IMR-90 (cell line): ENCODE data around the gene MRAP2. TPM values are rescaled to one million over a fixed set of nuclear protein-coding genes. Genes with fewer than 3 reads are reported as not detected.

ENCODE experiments used
- ATAC-seq: fragments of 200-7000 bp; cut with Tn5 transposase; 2 replicates; pipeline ENCODE4 v1.9.1; 2020; ENCODE audit warnings: low read depth, mild to moderate bottlenecking, moderate library complexity
- BruUV-seq: library from RNA; stranded (reverse); fragments of 400-500 nt; replicated peaks from 2 replicates; lab custom pipeline; 2021; lab: Mats Ljungman, UMichigan
- CTCF ChIA-PET: fragments of 300-600 bp; formaldehyde crosslinking; extraction: SDS; loops from one replicate; lab custom pipeline; 2021; ENCODE audit warnings: antibody characterized with exemption; lab: Yijun Ruan, JAX
- POLR2A ChIA-PET: fragments of 300-600 bp; sonication (Branson Sonifier 250); formaldehyde crosslinking; loops from one replicate; lab custom pipeline; 2022; ENCODE audit warnings: antibody characterized with exemption; ENCODE audit not compliant: unreplicated experiment; lab: Charles Lee
- DNase-seq: peaks from one replicate; pipeline ENCODE4 v3.0.0; 2013
- H2AFZ ChIP-seq: replicated peaks from 2 replicates; pipeline ENCODE3; 2013; ENCODE audit warnings: low read length, mild to moderate bottlenecking; ENCODE audit not compliant: poor library complexity
- H2AK5ac ChIP-seq: 2 replicates; pipeline ENCODE4 v1.6.1; 2013; ENCODE audit warnings: low read depth, low read length, inconsistent platforms
- H2AK9ac ChIP-seq: replicated peaks from 2 replicates; pipeline ENCODE3; 2013; ENCODE audit warnings: mild to moderate bottlenecking, low read depth, low read length, moderate library complexity; ENCODE audit not compliant: poor library complexity
- H2BK120ac ChIP-seq: 2 replicates; pipeline ENCODE4 v1.6.1; 2013; ENCODE audit warnings: low read depth, low read length, inconsistent platforms
- H2BK15ac ChIP-seq: 3 replicates; pipeline ENCODE4 v1.6.1; 2013; ENCODE audit warnings: low read depth, low read length, inconsistent platforms
- H2BK20ac ChIP-seq: 2 replicates; pipeline ENCODE4 v1.6.1; 2013; ENCODE audit warnings: low read depth, mild to moderate bottlenecking, inconsistent platforms, low read length, moderate library complexity
- H2BK5ac ChIP-seq: 2 replicates; pipeline ENCODE4 v1.6.1; 2013; ENCODE audit warnings: mild to moderate bottlenecking, low read depth, low read length, inconsistent platforms; ENCODE audit not compliant: poor library complexity, severe bottlenecking
- H3K14ac ChIP-seq: replicated peaks from 2 replicates; pipeline ENCODE4 v1.6.1; 2013; ENCODE audit warnings: low read depth, low read length, inconsistent platforms
- H3K18ac ChIP-seq: 2 replicates; pipeline ENCODE4 v1.6.1; 2013; ENCODE audit warnings: low read depth, low read length, control low read depth
- H3K23ac ChIP-seq: 2 replicates; pipeline ENCODE4 v1.6.1; 2013; ENCODE audit warnings: low read depth, low read length, inconsistent platforms
- H3K27ac ChIP-seq: 2 replicates; pipeline ENCODE4 v1.5.1; 2013; ENCODE audit warnings: mild to moderate bottlenecking, control low read depth, low read length; ENCODE audit not compliant: insufficient read depth
- H3K27me3 ChIP-seq: 2 replicates; pipeline ENCODE4 v1.6.1; 2013; ENCODE audit warnings: low read length; ENCODE audit not compliant: control insufficient read depth, insufficient read depth
- H3K36me3 ChIP-seq: 2 replicates; pipeline ENCODE4 v1.6.1; 2013; ENCODE audit warnings: low read length, mixed read lengths; ENCODE audit not compliant: control insufficient read depth, insufficient read depth
- H3K4ac ChIP-seq: 2 replicates; pipeline ENCODE4 v1.6.1; 2013; ENCODE audit warnings: low read depth, low read length, inconsistent platforms
- H3K4me1 ChIP-seq: 2 replicates; pipeline ENCODE4 v1.6.1; 2013; ENCODE audit warnings: low read length, mixed read lengths; ENCODE audit not compliant: control insufficient read depth, insufficient read depth
- H3K4me2 ChIP-seq: 2 replicates; pipeline ENCODE4 v1.6.1; 2013; ENCODE audit warnings: low read depth, mild to moderate bottlenecking, control low read depth, low read length, moderate library complexity
- H3K4me3 ChIP-seq: 2 replicates; pipeline ENCODE4 v1.5.1; 2013; ENCODE audit warnings: low read depth, mild to moderate bottlenecking, control low read depth, low read length, moderate library complexity; ENCODE audit not compliant: insufficient read depth
- H3K56ac ChIP-seq: 2 replicates; pipeline ENCODE4 v1.6.1; 2013; ENCODE audit warnings: low read length, inconsistent platforms; ENCODE audit not compliant: insufficient read depth; ENCODE audit errors: extremely low read depth
- H3K79me1 ChIP-seq, 2 experiments: 2 replicates each; pipeline ENCODE4 v1.6.1; 2013; ENCODE audit warnings: low read length in 2 of 2, inconsistent platforms in 1 of 2, low read depth in 1 of 2
- H3K9ac ChIP-seq: 2 replicates; pipeline ENCODE4 v1.6.1; 2013; ENCODE audit warnings: low read depth, low read length, control low read depth
- H3K9me1 ChIP-seq: 2 replicates; pipeline ENCODE4 v1.6.1; 2013; ENCODE audit warnings: low read length, inconsistent platforms; ENCODE audit not compliant: insufficient read depth
- H3K9me3 ChIP-seq: 2 replicates; pipeline ENCODE4 v1.6.1; 2013; ENCODE audit warnings: low read length; ENCODE audit not compliant: control insufficient read depth, insufficient read depth
- H4K20me1 ChIP-seq: 2 replicates; pipeline ENCODE4 v1.6.1; 2013; ENCODE audit warnings: low read length, inconsistent platforms; ENCODE audit not compliant: insufficient read depth
- H4K5ac ChIP-seq: 2 replicates; pipeline ENCODE4 v1.6.1; 2013; ENCODE audit warnings: mild to moderate bottlenecking, low read depth, low read length, control low read depth
- H4K8ac ChIP-seq, 2 experiments: 2 replicates each; pipeline ENCODE4 v1.6.1; 2013; ENCODE audit warnings: low read depth in 2 of 2, low read length in 2 of 2, control low read depth in 1 of 2, inconsistent platforms in 1 of 2
- H4K91ac ChIP-seq: 2 replicates; pipeline ENCODE4 v1.6.1; 2013; ENCODE audit warnings: low read depth, low read length, inconsistent platforms; ENCODE audit not compliant: insufficient read depth
- CEBPB ChIP-seq: IDR thresholded peaks from 2 replicates; pipeline ENCODE4 v1.6.1; 2012; ENCODE audit warnings: low read depth, low read length, improper control_type of control experiment
- CHD1 ChIP-seq: IDR thresholded peaks from 2 replicates; pipeline ENCODE4 v1.6.1; 2012; ENCODE audit warnings: low read depth, low read length, improper control_type of control experiment
- FOS ChIP-seq: fragments of 150-350 bp; IDR thresholded peaks from 2 replicates; pipeline ENCODE4 v1.6.1; 2016; ENCODE audit warnings: low read depth, low read length
- MAZ ChIP-seq: IDR thresholded peaks from 2 replicates; pipeline ENCODE4 v1.6.1; 2012; ENCODE audit warnings: low read depth, mild to moderate bottlenecking, low read length, improper control_type of control experiment, moderate library complexity, borderline replicate concordance
- MXI1 ChIP-seq: IDR thresholded peaks from 2 replicates; pipeline ENCODE4 v1.6.1; 2012; ENCODE audit warnings: low read depth, mild to moderate bottlenecking, low read length, moderate library complexity, borderline replicate concordance
- NFE2L2 ChIP-seq: fragments of 150-350 bp; IDR thresholded peaks from 2 replicates; pipeline ENCODE4 v1.6.1; 2016; ENCODE audit warnings: low read depth, mild to moderate bottlenecking, low read length
- POLR2A ChIP-seq: IDR thresholded peaks from 2 replicates; pipeline ENCODE4 v1.6.1; 2012; ENCODE audit warnings: mild to moderate bottlenecking, low read depth, low read length
- RAD21 ChIP-seq: IDR thresholded peaks from 2 replicates; pipeline ENCODE4 v1.6.1; 2012; ENCODE audit warnings: low read length, improper control_type of control experiment
- RCOR1 ChIP-seq: IDR thresholded peaks from 2 replicates; pipeline ENCODE4 v1.6.1; 2012; ENCODE audit warnings: mild to moderate bottlenecking, low read length, improper control_type of control experiment; ENCODE audit not compliant: insufficient replicate concordance
- RFX5 ChIP-seq: IDR thresholded peaks from 2 replicates; pipeline ENCODE4 v1.8.0; 2012; ENCODE audit warnings: low read depth, mild to moderate bottlenecking, low read length, moderate library complexity
- SMC3 ChIP-seq: fragments of 150-350 bp; IDR thresholded peaks from 2 replicates; pipeline ENCODE4 v1.6.1; 2016; ENCODE audit warnings: low read depth, mild to moderate bottlenecking, antibody characterized with exemption, low read length, moderate library complexity
- WGBS, 2 experiments: methylation state at CpG; one replicate each; pipeline versions ENCODE4 v1.1.5 to v1.1.7; 2013; ENCODE audit warnings: missing lambda C conversion rate in 2 of 2; ENCODE audit not compliant: insufficient read length in 1 of 2; ENCODE audit errors: extremely low coverage in 2 of 2; 5-methylcytosine and 5-hydroxymethylcytosine counted together
- dilution Hi-C: fragments of 300-500 bp; cut with HindIII; formaldehyde crosslinking; loops from one replicate; pipeline ENCODE4 v1.14.3; 2018; ENCODE audit warnings: low sequenced_read_pairs; ENCODE audit not compliant: unreplicated experiment
- in situ Hi-C: fragments of 300-500 bp; cut with MboI; formaldehyde crosslinking; loops from 3 replicates; pipeline ENCODE4 v1.14.3; 2019; ENCODE audit warnings: low sequenced_read_pairs, inconsistent platforms, mixed read lengths
- intact Hi-C: fragments of 100-400 bp; cut with micrococcal nuclease; formaldehyde crosslinking; loops from 2 replicates; pipeline ENCODE4 v1.10.0; 2022
- polyA plus RNA-seq, 3 experiments: library from polyadenylated mRNA; depleted of rRNA; stranded (reverse); fragments of >200 nt; gene quantifications; 2 replicates each; pipeline ENCODE4 v1.2.3, GENCODE V29; 2012; ENCODE audit warnings: low replicate concordance in 1 of 3
- total RNA-seq: library from RNA; depleted of rRNA; stranded (reverse); fragments of >200 nt; gene quantifications from 2 replicates; pipeline ENCODE4 v1.2.3, GENCODE V29; 2012
- TF ChIP-seq, protein P1 (sequence below): conservative IDR thresholded peaks from 2 replicates; pipeline ENCODE4 v1.5.1; 2012; ENCODE audit warnings: mild to moderate bottlenecking, low read depth, low read length, improper control_type of control experiment
- TF ChIP-seq, protein P2 (sequence below): fragments of 150-350 bp; IDR thresholded peaks from 2 replicates; pipeline ENCODE4 v1.6.1; 2016; ENCODE audit warnings: low read depth, mild to moderate bottlenecking, low read length, moderate library complexity, borderline replicate concordance

MRAP2 gene
- total and polyA plus RNA-seq, 2 of the 4 experiments (the other 2 are of a cell fraction): 0.03 TPM; not detected in 1

DNA sequence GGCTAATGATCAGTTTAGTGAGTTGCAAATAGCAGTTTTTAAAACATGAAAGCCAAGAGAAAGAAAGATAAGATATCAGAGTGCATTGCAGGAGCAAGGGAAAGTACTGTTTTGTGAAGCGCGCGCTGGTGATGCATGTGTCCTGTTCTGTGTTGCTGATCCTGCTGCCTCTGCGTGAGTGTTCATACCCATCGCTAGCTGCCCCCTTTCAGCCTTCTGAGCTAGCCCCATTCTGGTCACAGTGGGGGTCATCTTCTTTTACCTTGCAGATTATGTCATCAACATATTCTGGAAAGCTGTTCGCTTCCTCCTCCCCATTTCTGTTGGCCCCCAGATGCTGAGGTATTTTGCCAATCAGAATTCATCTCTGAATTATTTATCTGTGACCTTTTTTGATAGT lies 1.9 kb downstream of the MRAP2 start:
- DNase-seq (no peak), ATAC-seq (no peak)
- no peak overlapping the region for H4K91ac ChIP-seq
- no peak overlapping the region for H3K14ac ChIP-seq
- H3K9ac ChIP-seq: no peak overlapping the region
- no peak overlapping the region for H3K27ac ChIP-seq
- no TSS peak for BruUV-seq
- H3K9me1 ChIP-seq: no peaks in the 10 kb centered on the region
- H2AFZ ChIP-seq: no peak overlapping the region
- H3K4me1 ChIP-seq: no peaks in the 10 kb centered on the region
- dilution Hi-C loops: no loop called here
- H4K5ac ChIP-seq: no peak overlapping the region
- no peak overlapping the region for H4K8ac ChIP-seq
- H3K4me2 ChIP-seq: no peak overlapping the region
- H2BK120ac ChIP-seq: no peak overlapping the region
- ChIA-PET CTCF (no interaction called here), POLR2A (no interaction called here)
- H3K4me3 ChIP-seq: no peak overlapping the region
- no peak overlapping the region for H2BK5ac ChIP-seq
- H3K27me3 ChIP-seq: peaks cover 29% of the 10 kb centered on the region
- no peak overlapping the region for H3K18ac ChIP-seq
- no peaks in the 10 kb centered on the region for H3K9me3 ChIP-seq
- H2BK20ac ChIP-seq: no peak overlapping the region
- H3K56ac ChIP-seq: no peak overlapping the region
- intact Hi-C loops: no loop called here
- no peak overlapping the region for H2AK9ac ChIP-seq
- TF ChIP-seq MXI1 (no peak), SMC3 (no peak), RAD21 (no peak), POLR2A (no peak), CEBPB (no peak), NFE2L2 (no peak), MAZ (no peak), RCOR1 (no peak), CHD1 (no peak), FOS (no peak), RFX5 (no peak)
- TF ChIP-seq, protein P1, sequence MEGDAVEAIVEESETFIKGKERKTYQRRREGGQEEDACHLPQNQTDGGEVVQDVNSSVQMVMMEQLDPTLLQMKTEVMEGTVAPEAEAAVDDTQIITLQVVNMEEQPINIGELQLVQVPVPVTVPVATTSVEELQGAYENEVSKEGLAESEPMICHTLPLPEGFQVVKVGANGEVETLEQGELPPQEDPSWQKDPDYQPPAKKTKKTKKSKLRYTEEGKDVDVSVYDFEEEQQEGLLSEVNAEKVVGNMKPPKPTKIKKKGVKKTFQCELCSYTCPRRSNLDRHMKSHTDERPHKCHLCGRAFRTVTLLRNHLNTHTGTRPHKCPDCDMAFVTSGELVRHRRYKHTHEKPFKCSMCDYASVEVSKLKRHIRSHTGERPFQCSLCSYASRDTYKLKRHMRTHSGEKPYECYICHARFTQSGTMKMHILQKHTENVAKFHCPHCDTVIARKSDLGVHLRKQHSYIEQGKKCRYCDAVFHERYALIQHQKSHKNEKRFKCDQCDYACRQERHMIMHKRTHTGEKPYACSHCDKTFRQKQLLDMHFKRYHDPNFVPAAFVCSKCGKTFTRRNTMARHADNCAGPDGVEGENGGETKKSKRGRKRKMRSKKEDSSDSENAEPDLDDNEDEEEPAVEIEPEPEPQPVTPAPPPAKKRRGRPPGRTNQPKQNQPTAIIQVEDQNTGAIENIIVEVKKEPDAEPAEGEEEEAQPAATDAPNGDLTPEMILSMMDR: no peak
- TF ChIP-seq, protein P2, sequence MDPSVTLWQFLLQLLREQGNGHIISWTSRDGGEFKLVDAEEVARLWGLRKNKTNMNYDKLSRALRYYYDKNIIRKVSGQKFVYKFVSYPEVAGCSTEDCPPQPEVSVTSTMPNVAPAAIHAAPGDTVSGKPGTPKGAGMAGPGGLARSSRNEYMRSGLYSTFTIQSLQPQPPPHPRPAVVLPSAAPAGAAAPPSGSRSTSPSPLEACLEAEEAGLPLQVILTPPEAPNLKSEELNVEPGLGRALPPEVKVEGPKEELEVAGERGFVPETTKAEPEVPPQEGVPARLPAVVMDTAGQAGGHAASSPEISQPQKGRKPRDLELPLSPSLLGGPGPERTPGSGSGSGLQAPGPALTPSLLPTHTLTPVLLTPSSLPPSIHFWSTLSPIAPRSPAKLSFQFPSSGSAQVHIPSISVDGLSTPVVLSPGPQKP: no peak
- in situ Hi-C loops: no loop called here
- WGBS, 2 experiments: no CpG with 5 or more reads among the region's 6 CpGs
- no peak overlapping the region for H2BK15ac ChIP-seq
- H3K36me3 ChIP-seq: no peaks in the 10 kb centered on the region
- no peak overlapping the region for H2AK5ac ChIP-seq
- no peaks in the 10 kb centered on the region for H3K79me1 ChIP-seq
- H3K4ac ChIP-seq: no peak overlapping the region
- H3K23ac ChIP-seq: no peak overlapping the region
- no peaks in the 10 kb centered on the region for H4K20me1 ChIP-seq
